ENCODE measurements around the gene TMEM108. TPM values are rescaled to one million over a fixed set of nuclear protein-coding genes. Genes with fewer than 3 reads are reported as not detected.

The TMEM108 gene
- total and polyA plus RNA-seq, 2 experiments from 2014 or later, result 7.4 to 15.3 TPM

DNA sequence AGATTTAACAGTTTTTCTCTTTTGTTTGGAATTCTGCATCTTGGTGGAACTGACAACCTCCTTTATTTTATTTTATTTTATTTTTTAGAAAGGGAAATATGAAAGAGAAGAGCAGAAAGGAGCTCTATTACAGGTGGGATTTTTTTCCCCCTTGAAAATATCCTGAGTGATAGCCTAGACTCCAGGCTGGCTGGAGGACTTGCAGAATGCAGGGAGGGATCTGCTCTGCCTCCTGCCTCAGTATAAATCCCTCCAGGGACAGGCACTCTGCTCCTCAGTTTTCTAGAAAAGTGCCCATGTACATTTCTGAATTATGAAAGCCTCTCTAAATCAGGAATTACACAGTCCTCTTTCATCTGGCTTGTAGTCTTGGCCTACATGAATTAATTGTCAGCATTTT lies 173.7 kb downstream of the TMEM108 start:
- Histone ChIP-seq H3K4me3 (peak overlapping the region; percentile 2; the same call in 1 of the 2 replicates), H3K4me2 (peak overlapping the region; percentile 59), H3K27ac (ENCODE audit: low read depth) (peak overlapping the region; percentile 97), H3K4me1 (ENCODE audit: insufficient read depth) (peaks cover 42% of the 10 kb centered on the region), H3K9me2 (ENCODE audit: insufficient read depth) (peaks cover 8% of the 10 kb centered on the region; the same call in 1 of the 2 replicates), H3K79me2 (replicated peaks; ENCODE audit: insufficient read depth) (no peaks in the 10 kb centered on the region; the same call in 1 of the 2 replicates), H2AFZ (no peak overlapping the region), H3F3A (replicated peaks; ENCODE audit: low read depth) (peaks cover 6% of the 10 kb centered on the region; the same call in 1 of the 2 replicates), H4K20me1 (replicated peaks; ENCODE audit: insufficient read depth) (no peaks in the 10 kb centered on the region), H3K36me3 (ENCODE audit: insufficient read depth) (no peaks in the 10 kb centered on the region), H3K27me3 (ENCODE audit: insufficient read depth) (no peaks in the 10 kb centered on the region)
- peak overlapping the region; percentile 82 for H3K27ac Mint-ChIP-seq
- H3K9me3 Mint-ChIP-seq, result peaks cover under 1% of the 10 kb centered on the region; the same call in 1 of the 3 replicates
- TF ChIP-seq CREB1 (CRISPR knock-in tag; IDR thresholded peaks at IDR 0.05; ENCODE audit: low read depth) (no peak), ZNF331 (CRISPR knock-in tag; IDR thresholded peaks at IDR 0.05; ENCODE audit: low read depth) (no peak)
- TF ChIP-seq, protein P1, sequence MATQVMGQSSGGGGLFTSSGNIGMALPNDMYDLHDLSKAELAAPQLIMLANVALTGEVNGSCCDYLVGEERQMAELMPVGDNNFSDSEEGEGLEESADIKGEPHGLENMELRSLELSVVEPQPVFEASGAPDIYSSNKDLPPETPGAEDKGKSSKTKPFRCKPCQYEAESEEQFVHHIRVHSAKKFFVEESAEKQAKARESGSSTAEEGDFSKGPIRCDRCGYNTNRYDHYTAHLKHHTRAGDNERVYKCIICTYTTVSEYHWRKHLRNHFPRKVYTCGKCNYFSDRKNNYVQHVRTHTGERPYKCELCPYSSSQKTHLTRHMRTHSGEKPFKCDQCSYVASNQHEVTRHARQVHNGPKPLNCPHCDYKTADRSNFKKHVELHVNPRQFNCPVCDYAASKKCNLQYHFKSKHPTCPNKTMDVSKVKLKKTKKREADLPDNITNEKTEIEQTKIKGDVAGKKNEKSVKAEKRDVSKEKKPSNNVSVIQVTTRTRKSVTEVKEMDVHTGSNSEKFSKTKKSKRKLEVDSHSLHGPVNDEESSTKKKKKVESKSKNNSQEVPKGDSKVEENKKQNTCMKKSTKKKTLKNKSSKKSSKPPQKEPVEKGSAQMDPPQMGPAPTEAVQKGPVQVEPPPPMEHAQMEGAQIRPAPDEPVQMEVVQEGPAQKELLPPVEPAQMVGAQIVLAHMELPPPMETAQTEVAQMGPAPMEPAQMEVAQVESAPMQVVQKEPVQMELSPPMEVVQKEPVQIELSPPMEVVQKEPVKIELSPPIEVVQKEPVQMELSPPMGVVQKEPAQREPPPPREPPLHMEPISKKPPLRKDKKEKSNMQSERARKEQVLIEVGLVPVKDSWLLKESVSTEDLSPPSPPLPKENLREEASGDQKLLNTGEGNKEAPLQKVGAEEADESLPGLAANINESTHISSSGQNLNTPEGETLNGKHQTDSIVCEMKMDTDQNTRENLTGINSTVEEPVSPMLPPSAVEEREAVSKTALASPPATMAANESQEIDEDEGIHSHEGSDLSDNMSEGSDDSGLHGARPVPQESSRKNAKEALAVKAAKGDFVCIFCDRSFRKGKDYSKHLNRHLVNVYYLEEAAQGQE (IDR thresholded peaks at IDR 0.05; ENCODE audit: unreplicated experiment), result no peak
- H3K4me1 Mint-ChIP-seq, result peaks cover 50% of the 10 kb centered on the region
- peak overlapping the region; percentile 23; the same call in 1 of the 3 replicates for H3K4me3 Mint-ChIP-seq
- ATAC-seq, result peak; percentile 46
- H3K36me3 Mint-ChIP-seq (ENCODE audit: low read depth), result 0 out of 3 replicates have a peak, but pooled peaks cover under 1% of the 10 kb centered on the region
- DNase-seq (ENCODE audit: low spot score), result no peak
- peaks cover 4% of the 10 kb centered on the region for H3K27me3 Mint-ChIP-seq (ENCODE audit: insufficient read depth, low read depth, poor library complexity)

DNA sequence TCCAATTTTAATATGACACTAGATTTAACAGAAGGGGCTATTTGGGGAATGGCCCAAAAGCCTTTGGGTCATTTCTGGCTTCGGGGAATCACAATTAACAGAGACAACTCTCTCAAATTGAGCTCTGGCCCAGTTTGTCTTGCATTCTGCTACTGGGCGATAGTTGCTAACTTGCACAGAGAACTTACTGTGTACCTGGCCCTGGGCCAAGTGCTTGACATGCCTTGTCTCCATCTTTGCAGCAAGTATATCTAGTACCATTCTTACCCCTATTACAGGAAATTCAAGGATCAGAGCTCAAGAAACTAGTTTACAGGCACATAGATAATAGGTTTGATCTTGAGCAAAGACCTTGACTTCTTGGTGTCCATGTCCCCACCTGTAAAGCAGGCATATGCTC lies 175.7 kb downstream of the TMEM108 start:
- Mint-ChIP-seq H3K4me3 (no peak overlapping the region), H3K4me1 (peaks cover 40% of the 10 kb centered on the region), H3K36me3 (ENCODE audit: low read depth) (peaks cover 10% of the 10 kb centered on the region; the same call in 2 of the 3 replicates), H3K27ac (no peak overlapping the region), H3K27me3 (ENCODE audit: insufficient read depth, low read depth, poor library complexity) (peaks cover 4% of the 10 kb centered on the region), H3K9me3 (peaks cover 15% of the 10 kb centered on the region)
- TF ChIP-seq CREB1 (CRISPR knock-in tag; IDR thresholded peaks at IDR 0.05; ENCODE audit: low read depth), result no peak
- TF ChIP-seq, protein P1 (IDR thresholded peaks at IDR 0.05; ENCODE audit: unreplicated experiment), result no peak
- TF ChIP-seq, protein P2, sequence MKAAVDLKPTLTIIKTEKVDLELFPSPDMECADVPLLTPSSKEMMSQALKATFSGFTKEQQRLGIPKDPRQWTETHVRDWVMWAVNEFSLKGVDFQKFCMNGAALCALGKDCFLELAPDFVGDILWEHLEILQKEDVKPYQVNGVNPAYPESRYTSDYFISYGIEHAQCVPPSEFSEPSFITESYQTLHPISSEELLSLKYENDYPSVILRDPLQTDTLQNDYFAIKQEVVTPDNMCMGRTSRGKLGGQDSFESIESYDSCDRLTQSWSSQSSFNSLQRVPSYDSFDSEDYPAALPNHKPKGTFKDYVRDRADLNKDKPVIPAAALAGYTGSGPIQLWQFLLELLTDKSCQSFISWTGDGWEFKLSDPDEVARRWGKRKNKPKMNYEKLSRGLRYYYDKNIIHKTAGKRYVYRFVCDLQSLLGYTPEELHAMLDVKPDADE (IDR thresholded peaks at IDR 0.05), result no peak
- TF ChIP-seq ZNF331 (CRISPR knock-in tag; IDR thresholded peaks at IDR 0.05; ENCODE audit: low read depth), result no peak
- TF ChIP-seq CTCF (conservative IDR thresholded peaks at IDR 0.05; ENCODE audit: low read depth in 2 of 2), result no peak
- TF ChIP-seq EZH2 (IDR thresholded peaks at IDR 0.05; ENCODE audit: low read depth, unreplicated experiment), result no peak
- Histone ChIP-seq H3F3A (replicated peaks; ENCODE audit: low read depth) (peaks cover 6% of the 10 kb centered on the region; the same call in 1 of the 2 replicates), H3K9me2 (ENCODE audit: insufficient read depth) (no peaks in the 10 kb centered on the region; the same call in 1 of the 2 replicates), H3K79me2 (replicated peaks; ENCODE audit: insufficient read depth) (peaks cover 6% of the 10 kb centered on the region), H3K27ac (ENCODE audit: low read depth) (no peak overlapping the region), H2AFZ (no peak overlapping the region), H4K20me1 (replicated peaks; ENCODE audit: insufficient read depth) (no peaks in the 10 kb centered on the region), H3K27me3 (ENCODE audit: insufficient read depth) (no peaks in the 10 kb centered on the region), H3K4me2 (no peak overlapping the region), H3K4me1 (ENCODE audit: insufficient read depth) (peaks cover 41% of the 10 kb centered on the region), H3K4me3 (no peak overlapping the region), H3K36me3 (ENCODE audit: insufficient read depth) (no peaks in the 10 kb centered on the region; the same call in 1 of the 2 replicates)
- ATAC-seq (no peak), DNase-seq (ENCODE audit: low spot score) (no peak)
